Mesodermal cell (in vitro differentiated cells): ENCODE results near the gene CDCP1.
A peak's percentile ranks its signal among the peaks of the same experiment; 100 is the strongest.

ENCODE experiments used
- H3K27ac ChIP-seq: 2 replicates; pipeline ENCODE4 v1.7.0; 2013; ENCODE audit warnings: mild to moderate bottlenecking, low read depth, low read length, moderate library complexity; ENCODE audit not compliant: severe bottlenecking
- H3K36me3 ChIP-seq: 2 replicates; pipeline ENCODE4 v1.7.1; 2013; ENCODE audit warnings: mild to moderate bottlenecking, low read length, moderate library complexity; ENCODE audit not compliant: control insufficient read depth, insufficient read depth
- H3K4me1 ChIP-seq: one replicate; pipeline ENCODE4 v1.7.1; 2013; ENCODE audit warnings: mild to moderate bottlenecking, low read length; ENCODE audit not compliant: insufficient read depth, control insufficient read depth, poor library complexity, severe bottlenecking
- H3K4me3 ChIP-seq: 2 replicates; pipeline ENCODE4 v1.7.0; 2013; ENCODE audit warnings: low read length, control low read depth, mild to moderate bottlenecking; ENCODE audit not compliant: insufficient read depth, poor library complexity, severe bottlenecking; ENCODE audit errors: extremely low read depth
- H3K9me3 ChIP-seq: 2 replicates; pipeline ENCODE4 v1.7.1; 2013; ENCODE audit warnings: mild to moderate bottlenecking, low read length, moderate library complexity; ENCODE audit not compliant: control insufficient read depth
- whole genome bisulfite sequencing, 2 experiments: methylation state at CpG; one replicate each; pipeline ENCODE4 v1.1.5; 2013; ENCODE audit warnings: missing lambda C conversion rate in 2 of 2; ENCODE audit not compliant: insufficient coverage in 2 of 2; 5-methylcytosine and 5-hydroxymethylcytosine counted together

Gene CDCP1

DNA sequence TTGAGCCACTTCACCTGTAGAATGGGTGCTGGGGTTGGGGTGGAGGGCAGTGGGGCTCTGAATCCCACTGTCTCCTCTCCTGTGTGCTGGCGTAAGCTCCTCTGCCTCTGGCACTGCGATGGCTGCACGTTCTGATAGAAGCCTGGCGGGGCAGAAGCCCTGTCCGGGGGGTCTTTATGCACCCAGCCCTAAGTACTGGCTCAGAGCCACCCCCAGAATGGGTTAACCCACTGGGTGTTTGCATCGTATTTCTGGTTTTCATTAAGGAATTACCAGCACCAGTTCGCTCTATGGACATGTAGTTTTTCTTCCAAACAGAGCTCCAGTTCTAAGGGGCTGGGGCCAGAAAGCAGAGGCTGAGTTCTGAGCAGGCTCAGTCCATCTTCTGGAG is 37.7 kb upstream of the CDCP1 start:
- H3K9me3 ChIP-seq: no peaks in the 10 kb centered on the region
- WGBS, 2 experiments: 90 to 92% methylated on average over 7 of the region's 7 CpGs
- H3K27ac ChIP-seq: peak overlapping the region; percentile 95
- H3K36me3 ChIP-seq: no peaks in the 10 kb centered on the region
- H3K4me1 ChIP-seq: peaks cover 28% of the 10 kb centered on the region
- H3K4me3 ChIP-seq: no peak overlapping the region

- Histone ChIP-seq H3K27ac (peak overlapping the region; percentile 95), H3K4me3 (no peak overlapping the region), H3K4me1 (peaks cover 34% of the 10 kb centered on the region), H3K36me3 (no peaks in the 10 kb centered on the region), H3K9me3 (no peaks in the 10 kb centered on the region)
- 42 to 51% methylated on average over 5 to 6 of the region's 7 CpGs for WGBS, 2 experiments
Observed at GRCh38 chr3:45182915-45183871, 37.0 kb upstream of the CDCP1 start.

DNA sequence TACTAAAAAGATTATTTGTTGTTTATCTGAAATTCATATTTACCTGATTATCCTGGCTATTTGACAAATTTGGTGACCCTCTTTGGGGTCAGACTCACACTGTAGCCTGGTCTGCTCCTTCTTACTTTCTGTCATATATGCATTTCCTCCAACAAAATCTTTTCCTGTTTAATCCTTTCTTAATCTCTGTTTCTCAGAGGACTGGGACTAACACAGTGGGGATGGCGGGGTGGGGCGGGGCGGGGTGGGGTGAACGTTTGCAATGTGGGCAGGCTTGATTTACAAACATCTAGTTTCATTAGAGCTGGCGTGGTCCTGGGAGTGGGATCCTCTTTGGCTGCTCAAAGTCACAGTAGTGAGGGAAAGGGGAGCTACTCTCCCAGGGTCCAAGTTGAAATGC is 35.3 kb upstream of the CDCP1 start:
- Histone ChIP-seq H3K9me3 (no peaks in the 10 kb centered on the region), H3K4me3 (no peak overlapping the region), H3K27ac (no peak overlapping the region), H3K36me3 (no peaks in the 10 kb centered on the region), H3K4me1 (peaks cover 40% of the 10 kb centered on the region)
- 67 to 89% methylated on average over 1 to 4 of the region's 5 CpGs for WGBS, 2 experiments

DNA sequence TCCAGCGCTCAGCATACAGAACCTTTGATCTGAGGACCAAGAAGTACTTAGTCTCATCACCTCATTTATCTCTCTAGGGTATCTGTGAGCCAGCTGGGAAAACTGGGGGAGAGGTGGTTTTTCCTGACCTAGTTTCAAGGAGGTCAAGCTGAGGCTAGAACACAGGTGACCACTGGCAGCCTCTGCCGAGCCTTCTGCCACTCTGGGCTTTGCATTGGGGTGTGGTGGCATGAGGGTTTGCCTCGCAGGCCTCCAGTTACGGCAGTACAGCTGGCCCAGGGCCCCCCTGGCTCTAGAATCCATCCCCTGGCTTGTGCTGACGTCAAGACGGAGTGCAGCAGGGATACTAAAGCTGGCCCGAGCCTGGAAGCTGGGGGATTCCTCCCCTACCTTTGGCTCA is 34.7 kb upstream of the CDCP1 start:
- no peak overlapping the region for H3K4me3 ChIP-seq
- no peak overlapping the region for H3K27ac ChIP-seq
- H3K36me3 ChIP-seq: no peaks in the 10 kb centered on the region
- H3K9me3 ChIP-seq: no peaks in the 10 kb centered on the region
- peaks cover 40% of the 10 kb centered on the region for H3K4me1 ChIP-seq
- 95 to 100% methylated on average over 2 to 3 of the region's 7 CpGs for WGBS, 2 experiments

GRCh38 chr3:45180051-45180450 is 33.9 kb upstream of the CDCP1 start:
- Histone ChIP-seq H3K4me3 (no peak overlapping the region), H3K36me3 (no peaks in the 10 kb centered on the region), H3K9me3 (no peaks in the 10 kb centered on the region), H3K4me1 (peaks cover 40% of the 10 kb centered on the region), H3K27ac (no peak overlapping the region)
- 90 to 97% methylated on average over 4 to 5 of the region's 6 CpGs for WGBS, 2 experiments

- WGBS, 2 experiments: 80 to 88% methylated on average over 1 to 2 of the region's 3 CpGs
- Histone ChIP-seq H3K36me3 (no peaks in the 10 kb centered on the region), H3K4me1 (peaks cover 41% of the 10 kb centered on the region), H3K4me3 (no peak overlapping the region), H3K27ac (no peak overlapping the region), H3K9me3 (no peaks in the 10 kb centered on the region)
Observed at GRCh38 chr3:45179163-45179562, 33.0 kb upstream of the CDCP1 start.

- H3K9me3 ChIP-seq: no peaks in the 10 kb centered on the region
- H3K36me3 ChIP-seq: no peaks in the 10 kb centered on the region
- H3K27ac ChIP-seq: no peak overlapping the region
- no peak overlapping the region for H3K4me3 ChIP-seq
- WGBS, 2 experiments: 87 to 90% methylated on average over 10 to 13 of the region's 13 CpGs
- H3K4me1 ChIP-seq: peaks cover 37% of the 10 kb centered on the region
Observed at GRCh38 chr3:45178183-45179023, 32.2 kb upstream of the CDCP1 start.

DNA sequence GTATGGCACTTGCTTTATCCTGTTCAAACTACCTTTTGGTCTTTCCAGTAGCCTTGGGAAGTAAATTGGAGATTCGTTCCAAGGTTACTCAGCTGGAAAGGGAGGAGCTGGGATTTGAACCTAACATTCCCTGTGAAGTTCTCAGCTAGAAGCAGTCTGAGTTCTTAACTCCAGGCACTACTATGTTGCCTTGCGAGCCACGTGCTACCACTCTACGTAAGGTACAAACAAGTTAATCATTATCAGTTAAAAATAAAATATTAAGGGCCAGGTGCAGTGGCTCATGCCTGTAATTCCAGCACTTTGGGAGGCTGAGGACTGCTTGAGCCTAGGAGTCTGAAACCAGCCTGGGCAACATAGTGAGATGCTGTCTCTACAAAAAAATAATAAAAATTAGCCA is 30.7 kb upstream of the CDCP1 start:
- H3K36me3 ChIP-seq: no peaks in the 10 kb centered on the region
- 60 to 89% methylated on average over 1 of the region's 4 CpGs for WGBS, 2 experiments
- H3K4me1 ChIP-seq: peaks cover 26% of the 10 kb centered on the region
- no peak overlapping the region for H3K27ac ChIP-seq
- H3K9me3 ChIP-seq: peaks cover 3% of the 10 kb centered on the region
- H3K4me3 ChIP-seq: no peak overlapping the region

DNA sequence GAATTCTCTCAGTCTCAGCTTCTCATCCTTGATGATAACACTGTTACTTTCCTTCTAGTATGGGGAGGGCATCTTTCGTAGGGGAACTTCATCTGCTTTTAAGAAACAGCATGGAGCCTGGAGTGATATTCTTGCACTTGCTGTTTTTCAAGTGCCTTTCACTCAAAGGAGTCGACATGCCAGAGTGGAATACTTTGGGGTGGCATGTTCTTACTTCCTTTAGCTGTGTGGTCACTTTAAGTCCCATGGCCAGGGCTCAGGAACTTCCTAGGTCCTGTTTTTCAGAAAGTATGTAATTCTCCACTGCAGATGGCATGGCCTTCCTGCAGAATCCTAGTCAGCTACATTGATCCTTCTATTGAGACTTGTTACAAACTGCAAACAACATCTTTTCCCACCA is 28.1 kb upstream of the CDCP1 start:
- H3K27ac ChIP-seq: no peak overlapping the region
- no peak overlapping the region for H3K4me3 ChIP-seq
- H3K9me3 ChIP-seq: peaks cover 3% of the 10 kb centered on the region
- H3K4me1 ChIP-seq: peaks cover 30% of the 10 kb centered on the region
- WGBS, 2 experiments: 56% methylated on average over 2 of the region's 2 CpGs; no CpG with 5 or more reads in 1 of the 2 experiments
- H3K36me3 ChIP-seq: no peaks in the 10 kb centered on the region

GRCh38 chr3:45173776-45174175 is 27.6 kb upstream of the CDCP1 start:
- WGBS, 2 experiments: 89 to 100% methylated on average over 1 of the region's 1 CpG
- no peaks in the 10 kb centered on the region for H3K36me3 ChIP-seq
- H3K4me3 ChIP-seq: no peak overlapping the region
- no peak overlapping the region for H3K27ac ChIP-seq
- H3K9me3 ChIP-seq: peaks cover 3% of the 10 kb centered on the region
- peaks cover 34% of the 10 kb centered on the region for H3K4me1 ChIP-seq
